Activated CD8-positive, alpha-beta T cell treated with anti-CD3 and anti-CD28 coated beads, Interleukin-2, amount 10 ng/mL, durations not matched to agents 7 days and 5 days (primary cell): Measurements from ENCODE around the gene TMEM63C. TPM values are rescaled to one million over a fixed set of nuclear protein-coding genes. Genes with fewer than 3 reads are reported as not detected.

Experiments
- ATAC-seq: fragments of 150-1000 bp; cut with Tn5 transposase; one replicate; pipeline ENCODE4 v1.10.0; 2021; ENCODE audit warnings: moderate library complexity
- CTCF ChIA-PET: fragments of 350-600 bp; sonication (Branson Sonifier 250); formaldehyde crosslinking; loops from one replicate; lab custom pipeline; 2021; ENCODE audit warnings: antibody characterized with exemption; lab: Charles Lee
- POLR2A ChIA-PET: fragments of 350-600 bp; sonication (Branson Sonifier 250); formaldehyde crosslinking; loops from one replicate; lab custom pipeline; 2021; ENCODE audit warnings: antibody characterized with exemption; lab: Charles Lee
- DNase-seq: peaks from one replicate; pipeline ENCODE4 v3.0.0-alpha.2; 2020
- H3K27ac Mint-ChIP-seq: one replicate; pipeline ENCODE4 v1.8.0; 2021; ENCODE audit warnings: mild to moderate bottlenecking, mixed read lengths
- H3K27me3 Mint-ChIP-seq: one replicate; pipeline ENCODE4 v1.8.0; 2021; ENCODE audit warnings: low read depth, mixed read lengths
- H3K36me3 Mint-ChIP-seq: one replicate; pipeline ENCODE4 v1.8.0; 2021; ENCODE audit warnings: low read depth, mixed read lengths
- H3K4me1 Mint-ChIP-seq: one replicate; pipeline ENCODE4 v1.8.0; 2021; ENCODE audit warnings: low read depth, mixed read lengths
- H3K4me3 Mint-ChIP-seq: one replicate; pipeline ENCODE4 v1.8.0; 2021; ENCODE audit warnings: mild to moderate bottlenecking, mixed read lengths
- H3K9me3 Mint-ChIP-seq: one replicate; pipeline ENCODE4 v1.8.0; 2022; ENCODE audit warnings: mixed read lengths; ENCODE audit not compliant: insufficient read depth
- total RNA-seq, 2 experiments: library from RNA; stranded (reverse); gene quantifications; one replicate each; pipeline ENCODE4 v1.2.3, GENCODE V29; 2021

TMEM63C gene
- total RNA-seq, 2 experiments from 2014 or later = 0.73 to 0.74 TPM

GRCh38 chr14:77203611-77204458 lies 22.2 kb downstream of the TMEM63C start:
- Mint-ChIP-seq H3K27me3 (peaks cover 2% of the 10 kb centered on the region), H3K4me1 (no peaks in the 10 kb centered on the region), H3K36me3 (no peaks in the 10 kb centered on the region), H3K4me3 (no peak overlapping the region), H3K27ac (no peak overlapping the region), H3K9me3 (no peaks in the 10 kb centered on the region)
- POLR2A ChIA-PET = no interaction called here
- CTCF ChIA-PET = no interaction called here
- ATAC-seq (no peak), DNase-seq (no peak)

- POLR2A ChIA-PET = no interaction called here
- no peaks in the 10 kb centered on the region for H3K9me3 Mint-ChIP-seq
- no peaks in the 10 kb centered on the region for H3K36me3 Mint-ChIP-seq
- DNase-seq (no peak), ATAC-seq (no peak)
- H3K27ac Mint-ChIP-seq = no peak overlapping the region
- no peaks in the 10 kb centered on the region for H3K4me1 Mint-ChIP-seq
- H3K27me3 Mint-ChIP-seq = peaks cover 2% of the 10 kb centered on the region
- CTCF ChIA-PET = no interaction called here
- no peak overlapping the region for H3K4me3 Mint-ChIP-seq
These were observed 22.8 kb downstream of the TMEM63C start for GRCh38 chr14:77204459-77204771.

DNA sequence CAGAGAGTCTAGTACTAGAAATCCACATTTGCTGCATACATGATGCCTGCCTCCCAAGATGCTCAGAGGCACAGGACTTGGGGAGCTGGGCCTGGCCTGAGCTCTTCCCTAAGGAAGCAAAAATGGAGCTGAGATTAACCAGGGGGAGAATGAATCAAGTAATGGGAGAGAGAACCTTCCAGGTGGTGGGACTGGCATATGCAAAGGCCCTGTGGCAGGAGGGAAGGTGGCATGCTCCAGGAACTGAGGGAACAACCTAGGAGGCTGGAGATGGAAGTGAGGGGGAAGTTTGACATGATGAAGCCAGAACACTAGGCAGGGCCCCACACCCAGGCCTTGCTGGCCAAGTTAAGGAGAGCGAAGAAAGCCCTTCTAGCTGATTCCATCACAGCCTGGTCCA lies 23.3 kb downstream of the TMEM63C start:
- H3K9me3 Mint-ChIP-seq = no peaks in the 10 kb centered on the region
- no peaks in the 10 kb centered on the region for H3K4me1 Mint-ChIP-seq
- ChIA-PET CTCF (no interaction called here), POLR2A (no interaction called here)
- H3K4me3 Mint-ChIP-seq = no peak overlapping the region
- H3K36me3 Mint-ChIP-seq = no peaks in the 10 kb centered on the region
- DNase-seq (no peak), ATAC-seq (no peak)
- no peak overlapping the region for H3K27ac Mint-ChIP-seq
- peaks cover 2% of the 10 kb centered on the region for H3K27me3 Mint-ChIP-seq

- H3K9me3 Mint-ChIP-seq = no peaks in the 10 kb centered on the region
- ChIA-PET POLR2A (no interaction called here), CTCF (no interaction called here)
- H3K4me1 Mint-ChIP-seq = no peaks in the 10 kb centered on the region
- no peak overlapping the region for H3K27ac Mint-ChIP-seq
- no peak for ATAC-seq
- no peak overlapping the region for H3K4me3 Mint-ChIP-seq
- H3K27me3 Mint-ChIP-seq = peaks cover 2% of the 10 kb centered on the region
- DNase-seq = no peak
- H3K36me3 Mint-ChIP-seq = no peaks in the 10 kb centered on the region
These were observed 24.0 kb downstream of the TMEM63C start for GRCh38 chr14:77205566-77205965.

- POLR2A ChIA-PET = no interaction called here
- Mint-ChIP-seq H3K27ac (no peak overlapping the region), H3K27me3 (peaks cover 2% of the 10 kb centered on the region), H3K9me3 (no peaks in the 10 kb centered on the region), H3K4me1 (no peaks in the 10 kb centered on the region), H3K4me3 (no peak overlapping the region), H3K36me3 (no peaks in the 10 kb centered on the region)
- no peak for ATAC-seq
- CTCF ChIA-PET = no interaction called here
- no peak for DNase-seq
These were observed 24.7 kb downstream of the TMEM63C start for GRCh38 chr14:77206261-77206824.

GRCh38 chr14:77206877-77207389 lies 25.3 kb downstream of the TMEM63C start:
- H3K27me3 Mint-ChIP-seq = peaks cover 2% of the 10 kb centered on the region
- H3K4me3 Mint-ChIP-seq = no peak overlapping the region
- H3K4me1 Mint-ChIP-seq = no peaks in the 10 kb centered on the region
- CTCF ChIA-PET = no interaction called here
- H3K27ac Mint-ChIP-seq = no peak overlapping the region
- ATAC-seq (no peak), DNase-seq (no peak)
- H3K36me3 Mint-ChIP-seq = no peaks in the 10 kb centered on the region
- no peaks in the 10 kb centered on the region for H3K9me3 Mint-ChIP-seq
- POLR2A ChIA-PET = no interaction called here

- POLR2A ChIA-PET = no interaction called here
- peaks cover 2% of the 10 kb centered on the region for H3K27me3 Mint-ChIP-seq
- no peaks in the 10 kb centered on the region for H3K9me3 Mint-ChIP-seq
- DNase-seq (peak; percentile 73), ATAC-seq (peak; percentile 60)
- CTCF ChIA-PET = no interaction called here
- no peak overlapping the region for H3K4me3 Mint-ChIP-seq
- H3K27ac Mint-ChIP-seq = no peak overlapping the region
- H3K36me3 Mint-ChIP-seq = no peaks in the 10 kb centered on the region
- no peaks in the 10 kb centered on the region for H3K4me1 Mint-ChIP-seq
These were observed 26.8 kb downstream of the TMEM63C start for GRCh38 chr14:77208291-77208978.

DNA sequence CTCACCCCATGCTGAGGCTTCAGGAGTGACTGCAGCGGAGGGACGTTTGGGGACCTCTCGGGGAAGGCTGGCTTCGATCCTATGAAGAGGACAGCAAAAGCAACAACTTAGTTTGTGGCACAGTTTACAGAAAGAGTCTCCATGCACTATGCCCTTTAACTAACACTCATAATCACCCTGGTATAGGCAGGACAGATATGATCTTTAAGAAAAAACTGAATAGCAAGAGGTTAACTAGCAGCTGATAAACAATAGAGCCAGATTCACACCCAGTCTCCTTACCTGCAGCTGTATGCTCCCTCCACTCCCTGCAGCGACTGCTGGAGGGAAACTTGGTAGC lies 27.4 kb downstream of the TMEM63C start:
- H3K4me3 Mint-ChIP-seq = no peak overlapping the region
- H3K9me3 Mint-ChIP-seq = no peaks in the 10 kb centered on the region
- H3K27me3 Mint-ChIP-seq = peaks cover 3% of the 10 kb centered on the region
- POLR2A ChIA-PET = no interaction called here
- no peak overlapping the region for H3K27ac Mint-ChIP-seq
- ATAC-seq (no peak), DNase-seq (no peak)
- CTCF ChIA-PET = no interaction called here
- no peaks in the 10 kb centered on the region for H3K4me1 Mint-ChIP-seq
- no peaks in the 10 kb centered on the region for H3K36me3 Mint-ChIP-seq

GRCh38 chr14:77212097-77212870 lies 30.7 kb downstream of the TMEM63C start:
- no peak overlapping the region for H3K27ac Mint-ChIP-seq
- CTCF ChIA-PET = interaction anchor here (1.0 to 4.2 kb wide), 11 partner anchors 10 to 339 kb away, joined by 3 to 40 read pairs (median 5); no protein-coding TSS in a partner anchor
- ATAC-seq (no peak), DNase-seq (no peak)
- H3K4me1 Mint-ChIP-seq = no peaks in the 10 kb centered on the region
- no peak overlapping the region for H3K4me3 Mint-ChIP-seq
- no peaks in the 10 kb centered on the region for H3K36me3 Mint-ChIP-seq
- POLR2A ChIA-PET = no interaction called here
- no peaks in the 10 kb centered on the region for H3K9me3 Mint-ChIP-seq
- H3K27me3 Mint-ChIP-seq = peaks cover 20% of the 10 kb centered on the region

DNA sequence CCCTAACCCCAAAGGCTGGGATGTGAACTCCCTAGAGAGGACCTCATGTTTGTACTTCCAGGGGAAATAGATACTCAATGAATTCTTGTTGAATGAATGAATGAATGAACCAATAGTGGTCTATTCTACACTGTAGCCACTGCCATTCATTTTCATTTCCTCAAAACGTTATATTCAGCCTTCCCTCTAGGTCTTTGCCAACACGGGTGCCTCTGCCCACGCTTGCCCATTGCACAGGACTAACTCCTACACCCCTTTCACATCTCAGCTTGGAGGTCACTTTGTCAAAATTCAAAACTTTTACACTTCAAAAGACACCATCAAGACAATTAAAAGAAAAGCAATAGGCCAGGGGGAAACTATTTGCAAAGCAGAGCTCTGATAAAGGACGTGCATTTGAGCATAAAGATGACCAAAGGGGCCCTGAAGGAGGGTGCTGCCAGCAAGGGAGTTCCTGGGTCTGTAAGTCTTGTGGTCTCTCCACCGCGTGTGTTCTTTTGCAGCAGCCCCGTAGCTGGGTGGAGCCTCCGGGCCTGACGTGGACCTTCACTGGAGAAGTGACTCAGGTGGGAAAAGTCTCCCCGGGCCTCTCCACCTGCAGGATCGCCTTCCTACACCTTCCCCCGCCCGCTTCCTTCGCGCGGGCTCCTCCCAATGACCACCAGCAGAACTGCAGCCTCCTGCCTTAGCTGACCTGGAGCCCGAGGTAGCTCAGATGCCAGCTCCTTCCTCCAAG lies 31.5 kb downstream of the TMEM63C start:
- CTCF ChIA-PET = interaction anchor here (0.7 to 4.2 kb wide), 17 partner anchors 10 to 339 kb away, joined by 3 to 40 read pairs (median 5); no protein-coding TSS in a partner anchor
- Mint-ChIP-seq H3K27me3 (peaks cover 21% of the 10 kb centered on the region), H3K4me1 (no peaks in the 10 kb centered on the region), H3K4me3 (no peak overlapping the region), H3K27ac (no peak overlapping the region), H3K9me3 (no peaks in the 10 kb centered on the region), H3K36me3 (no peaks in the 10 kb centered on the region)
- peak; percentile 82 for ATAC-seq
- peak; percentile 56 for DNase-seq
- POLR2A ChIA-PET = interaction anchor here (0.6 kb wide), 1 partner anchor 846 kb away, joined by 4 read pairs; no protein-coding TSS in a partner anchor

- Mint-ChIP-seq H3K27ac (no peak overlapping the region), H3K4me1 (no peaks in the 10 kb centered on the region), H3K9me3 (no peaks in the 10 kb centered on the region), H3K4me3 (no peak overlapping the region), H3K36me3 (no peaks in the 10 kb centered on the region), H3K27me3 (peaks cover 21% of the 10 kb centered on the region)
- ATAC-seq = no peak
- ChIA-PET POLR2A (interaction anchor here (0.6 kb wide), 1 partner anchor 846 kb away, joined by 4 read pairs; no protein-coding TSS in a partner anchor), CTCF (interaction anchor here (0.7 to 4.2 kb wide), 15 partner anchors 11 to 105 kb away, joined by 3 to 40 read pairs (median 5); no protein-coding TSS in a partner anchor)
- no peak for DNase-seq
These were observed 32.0 kb downstream of the TMEM63C start for GRCh38 chr14:77213679-77214016.
